GM12891 (cell line): ENCODE results near the gene ADCY10.

Source experiments
- DNase-seq: peaks from one replicate; pipeline ENCODE4 v3.0.0; 2011; ENCODE audit warnings: low spot score; ENCODE audit not compliant: insufficient read length
- FAIRE-seq: peaks from 2 replicates; lab custom pipeline; 2011; peaks lifted over from hg19 to GRCh38; lab: Jason Lieb, UNC
- PAX5 ChIP-seq: IDR thresholded peaks from 2 replicates; pipeline ENCODE4 v1.6.1; 2011; ENCODE audit warnings: low read length, moderate library complexity, mild to moderate bottlenecking; ENCODE audit not compliant: insufficient read depth, severe bottlenecking
- POLR2A ChIP-seq: IDR thresholded peaks from 2 replicates; pipeline ENCODE4 v1.6.1; 2011; ENCODE audit warnings: low read depth, low read length, control low read depth
- POLR2AphosphoS5 ChIP-seq: IDR thresholded peaks from 2 replicates; pipeline ENCODE4 v1.6.1; 2011; ENCODE audit warnings: low read depth, low read length, control low read depth
- POU2F2 ChIP-seq: IDR thresholded peaks from 2 replicates; pipeline ENCODE4 v1.6.1; 2011; ENCODE audit warnings: low read depth, mild to moderate bottlenecking, control low read depth, low read length, moderate library complexity
- SPI1 ChIP-seq: IDR thresholded peaks from 2 replicates; pipeline ENCODE4 v1.6.1; 2011; ENCODE audit warnings: low read depth, low read length, control low read depth
- TAF1 ChIP-seq: IDR thresholded peaks from 2 replicates; pipeline ENCODE4 v1.6.1; 2011; ENCODE audit warnings: low read depth, low read length, control low read depth

The ADCY10 gene

DNA sequence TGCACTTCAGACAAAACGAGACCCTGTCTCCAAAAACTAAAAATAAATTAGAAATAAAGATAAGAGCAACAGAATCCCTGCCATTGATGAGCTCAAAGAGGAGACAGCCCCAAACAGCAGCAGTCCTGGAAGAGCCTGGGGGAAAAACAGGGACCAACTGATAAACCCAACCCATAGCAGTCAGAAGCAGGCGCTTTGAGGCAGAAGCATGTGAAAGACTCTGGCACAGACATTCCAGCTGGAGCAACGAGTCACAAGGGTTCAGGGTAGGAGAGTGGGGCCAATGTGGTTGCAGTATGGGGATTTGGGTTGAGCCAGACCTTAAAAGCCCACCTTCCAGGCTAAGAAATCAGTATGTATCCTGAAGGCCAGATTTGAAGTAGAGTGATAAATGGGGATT, 113.7 kb downstream of the ADCY10 start:
- DNase-seq (no peak), FAIRE-seq (no peak)
- TF ChIP-seq TAF1: no peak
- no peak for TF ChIP-seq POLR2AphosphoS5
- no peak for TF ChIP-seq POLR2A
- no peak for TF ChIP-seq PAX5
- no peak for TF ChIP-seq POU2F2
- no peak for TF ChIP-seq SPI1

DNA sequence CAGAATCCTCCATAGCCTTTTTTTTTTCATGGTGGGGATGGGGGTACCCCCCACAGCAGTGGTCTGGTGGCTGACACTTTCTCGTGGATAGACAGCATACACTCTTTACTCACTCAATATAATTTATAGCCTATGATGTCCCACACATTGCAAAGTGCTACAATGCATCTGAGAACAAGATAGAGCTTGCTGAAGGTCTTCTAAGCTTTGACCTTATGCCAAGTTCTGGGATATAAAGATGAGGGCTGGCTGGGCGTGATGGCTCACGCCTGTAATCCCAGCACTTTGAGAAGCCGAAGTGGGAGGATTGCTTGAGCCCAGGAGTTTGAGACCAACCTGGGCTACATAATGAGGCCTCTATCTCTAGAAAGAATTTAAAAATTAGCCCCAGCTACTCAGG, 114.2 kb downstream of the ADCY10 start:
- DNase-seq (no peak), FAIRE-seq (no peak)
- no peak for TF ChIP-seq POLR2AphosphoS5
- TF ChIP-seq TAF1: no peak
- TF ChIP-seq SPI1: no peak
- TF ChIP-seq PAX5: no peak
- no peak for TF ChIP-seq POU2F2
- TF ChIP-seq POLR2A: no peak

DNA sequence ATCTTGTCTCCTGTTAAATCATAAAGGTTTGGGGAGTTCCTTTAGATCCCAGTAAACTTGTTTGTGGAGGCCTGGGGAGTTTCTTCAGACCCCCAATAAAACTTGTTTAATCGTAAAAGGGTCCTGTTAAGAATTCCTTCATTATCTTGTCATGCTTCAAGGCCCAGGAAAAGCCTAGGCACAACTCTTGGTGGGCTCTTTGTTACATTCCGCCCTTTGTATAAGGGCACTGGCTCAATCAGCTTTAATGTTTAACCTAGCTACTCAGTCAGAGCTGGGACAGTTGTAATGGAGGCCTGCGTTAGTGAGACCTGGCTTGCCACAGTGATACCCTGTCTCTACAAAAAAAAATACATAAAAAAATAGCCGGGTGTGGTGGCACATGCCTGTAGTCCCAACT, 115.0 kb downstream of the ADCY10 start:
- TF ChIP-seq POLR2A (no peak), PAX5 (no peak)
- FAIRE-seq (no peak), DNase-seq (no peak)

DNA sequence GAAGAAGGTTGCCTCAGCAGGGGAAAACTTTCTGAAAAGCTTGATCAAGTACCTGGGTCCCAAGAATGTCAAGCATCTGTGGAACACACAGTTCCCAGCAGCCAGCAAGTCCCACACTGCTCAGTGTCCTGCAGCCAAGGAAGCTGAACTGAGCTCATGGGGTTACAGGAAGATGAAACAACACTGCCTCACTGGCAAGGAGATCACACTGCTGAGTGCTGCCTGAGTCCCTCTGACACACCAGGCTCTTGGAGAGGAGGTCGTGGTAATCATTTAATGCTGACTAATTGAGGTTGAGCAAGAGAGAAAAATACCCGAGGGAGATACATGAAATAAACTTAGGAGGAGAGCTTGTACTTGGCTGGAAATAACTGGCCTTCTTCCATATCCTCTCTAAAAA, 116.9 kb downstream of the ADCY10 start:
- TF ChIP-seq TAF1 (no peak), SPI1 (no peak), POLR2AphosphoS5 (no peak), POLR2A (no peak), PAX5 (no peak), POU2F2 (no peak)
- FAIRE-seq: peak; percentile 33
- no peak for DNase-seq

DNA sequence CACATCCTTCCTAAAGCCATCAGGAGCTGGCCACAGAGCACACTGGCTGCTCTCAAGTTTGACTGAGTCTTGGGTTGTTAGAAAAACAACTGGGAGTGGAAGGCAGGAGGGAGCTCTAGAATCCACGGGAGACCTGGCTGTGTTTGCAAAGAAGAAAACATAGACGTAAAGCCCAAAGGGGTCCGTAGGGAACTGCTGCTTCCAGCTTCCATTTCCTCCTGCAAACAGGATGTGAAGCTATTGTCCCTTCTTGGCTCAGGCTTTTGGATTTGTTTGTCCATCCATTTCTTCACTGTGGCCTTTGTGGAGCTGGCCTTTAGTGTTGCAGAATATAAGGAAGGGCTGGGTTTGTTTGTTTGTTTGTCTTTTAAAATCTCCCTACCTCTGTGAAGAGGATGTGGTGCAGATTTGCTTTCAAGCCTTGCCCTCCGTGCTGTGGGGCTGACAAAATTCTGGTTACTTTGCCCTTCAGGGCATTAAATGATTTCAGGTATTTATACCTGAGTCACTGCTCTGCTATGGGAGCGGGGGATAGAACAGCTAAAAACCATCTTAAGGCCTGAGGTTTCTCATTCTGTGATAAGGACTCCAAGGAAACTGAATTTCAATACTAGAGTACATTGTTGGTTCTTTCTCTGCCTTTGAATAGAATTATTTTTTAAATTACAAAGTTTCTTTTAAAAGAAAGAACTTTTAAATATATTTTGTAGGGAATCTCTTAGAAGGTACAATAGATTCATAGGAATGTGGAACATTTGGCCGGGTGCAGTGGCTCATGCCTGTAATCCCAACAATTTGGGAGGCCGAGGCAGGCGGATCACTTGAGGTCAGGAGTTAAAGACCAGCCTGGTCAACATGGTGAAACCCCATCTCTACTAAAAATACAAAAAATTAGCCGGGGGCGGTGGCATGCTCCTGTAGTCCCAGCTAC, 117.9 kb downstream of the ADCY10 start:
- TF ChIP-seq TAF1 (no peak), POLR2A (no peak), PAX5 (no peak), POU2F2 (no peak), POLR2AphosphoS5 (no peak), SPI1 (no peak)
- FAIRE-seq: no peak
- no peak for DNase-seq

DNA sequence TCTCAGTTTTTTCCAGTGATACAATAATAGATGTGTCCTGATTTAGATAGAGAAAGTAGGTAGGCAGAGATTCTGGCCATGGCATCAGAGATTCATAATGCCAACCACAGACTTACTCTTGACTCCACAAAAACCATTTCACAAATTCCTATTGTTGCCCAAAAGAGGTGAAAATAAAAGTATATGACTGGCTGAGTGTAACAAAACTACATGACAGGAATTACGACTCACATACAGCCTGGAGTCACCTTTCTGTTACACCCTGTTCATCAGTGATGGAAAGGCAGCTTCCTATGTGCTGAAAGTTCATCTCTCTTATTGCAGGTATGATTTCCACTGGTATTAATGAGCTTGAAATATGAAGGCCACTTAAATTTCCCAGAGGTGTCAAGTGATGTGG, 119.9 kb downstream of the ADCY10 start:
- TF ChIP-seq POLR2A (no peak), TAF1 (no peak), POLR2AphosphoS5 (no peak), PAX5 (no peak), POU2F2 (no peak), SPI1 (no peak)
- FAIRE-seq (no peak), DNase-seq (no peak)

DNA sequence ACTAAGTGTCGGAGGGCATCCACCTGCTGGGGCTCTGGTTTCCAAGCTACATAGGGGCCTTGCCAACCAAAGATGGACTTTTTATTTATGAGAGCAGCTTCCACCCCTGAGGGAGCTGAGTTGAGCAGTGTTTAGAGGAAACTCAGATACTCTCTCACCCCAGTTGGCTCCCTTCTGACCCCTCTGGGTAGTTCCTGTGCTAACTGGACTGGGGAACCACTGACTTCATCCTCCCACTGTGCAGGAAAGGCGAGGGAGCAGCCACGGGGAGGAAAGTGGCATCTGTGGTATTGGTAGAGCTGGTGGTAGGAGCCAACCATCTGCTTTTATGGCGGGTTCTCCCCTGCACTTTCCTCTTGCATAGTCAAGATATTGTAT, 121.8 kb downstream of the ADCY10 start:
- DNase-seq (no peak), FAIRE-seq (no peak)
- TF ChIP-seq POLR2A: no peak
- no peak for TF ChIP-seq POU2F2
- TF ChIP-seq PAX5: no peak
- TF ChIP-seq POLR2AphosphoS5: no peak
- TF ChIP-seq TAF1: no peak
- TF ChIP-seq SPI1: no peak

DNA sequence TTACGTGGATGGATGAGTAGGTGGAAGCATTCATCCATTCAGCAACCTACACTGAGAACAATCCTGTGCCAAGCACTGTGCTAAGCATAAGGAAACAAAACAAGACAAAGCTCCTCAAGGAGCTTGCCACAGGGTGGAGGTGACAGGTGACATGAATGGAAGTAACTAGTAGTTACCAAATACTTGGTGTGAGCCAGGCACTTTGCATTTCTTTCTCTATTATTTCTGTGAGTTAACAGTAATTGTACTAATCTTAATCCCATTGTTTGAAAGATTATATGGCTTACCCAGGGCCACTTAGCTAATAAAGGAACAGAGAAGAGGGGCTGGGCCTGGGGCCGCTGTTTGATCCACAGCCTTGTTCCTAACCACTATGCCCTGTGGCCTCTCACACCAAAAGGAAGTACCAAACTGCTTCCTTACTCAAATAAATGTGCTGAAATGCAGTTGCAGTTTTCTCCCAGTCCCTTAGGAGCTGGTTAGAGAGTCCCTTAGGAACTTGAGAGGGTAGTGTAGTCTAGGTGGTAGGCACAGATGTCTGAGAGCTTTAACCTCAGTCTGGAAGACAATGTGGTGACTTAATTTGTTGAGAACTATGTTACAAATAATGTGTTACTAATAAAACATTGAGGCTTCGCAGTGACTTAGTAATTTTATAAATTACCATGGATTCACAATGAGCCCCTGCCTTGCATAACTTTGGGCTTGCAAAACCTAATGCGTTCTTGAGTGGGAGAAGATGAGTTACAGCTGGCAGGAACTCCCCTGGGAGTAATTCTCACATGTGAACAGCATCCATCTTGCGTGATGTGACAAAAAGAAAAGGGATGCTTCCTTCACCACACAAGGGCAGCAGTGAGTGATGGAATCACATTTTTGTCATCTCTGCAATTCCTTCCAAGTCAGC, 122.4 kb downstream of the ADCY10 start:
- no peak for FAIRE-seq
- TF ChIP-seq POLR2A: no peak
- TF ChIP-seq POU2F2: no peak
- TF ChIP-seq SPI1: no peak
- TF ChIP-seq PAX5: no peak
- TF ChIP-seq TAF1: no peak
- TF ChIP-seq POLR2AphosphoS5: no peak
- DNase-seq: no peak

DNA sequence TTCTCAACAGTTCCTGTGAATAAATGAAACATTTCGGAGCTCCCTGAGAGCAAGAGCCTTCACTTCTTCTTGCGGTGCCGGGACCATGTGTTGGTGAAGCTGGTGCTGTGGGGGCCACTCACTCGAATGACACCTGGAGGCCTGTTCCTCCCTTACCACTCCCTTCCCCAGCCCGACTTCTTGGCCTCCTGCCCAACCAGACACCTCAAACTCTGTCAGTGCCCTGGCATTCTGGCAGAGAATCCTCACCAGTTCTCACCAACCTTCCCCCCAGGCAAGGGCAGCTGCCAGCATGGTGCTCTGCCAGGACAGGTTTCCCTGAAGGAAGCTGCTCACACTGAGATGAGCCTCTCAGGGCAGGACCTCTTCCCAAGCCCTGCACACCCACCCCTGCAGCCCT, 123.8 kb downstream of the ADCY10 start:
- FAIRE-seq (no peak), DNase-seq (no peak)
- TF ChIP-seq POU2F2 (no peak), POLR2A (no peak), SPI1 (no peak), PAX5 (no peak), TAF1 (no peak), POLR2AphosphoS5 (no peak)
